Measurements from ENCODE around the gene CIAO3. TPM values are rescaled to one million over a fixed set of nuclear protein-coding genes. Genes with fewer than 3 reads are reported as not detected.
"Not testable (repeated sequence)": the region's sequence is repeated elsewhere in the genome, so short reads cannot be mapped to it uniquely, and the experiment has no call there.

Gene CIAO3
- total RNA-seq, 4 donors from 2014 or later = 73.4 to 164 (median 117) TPM

DNA sequence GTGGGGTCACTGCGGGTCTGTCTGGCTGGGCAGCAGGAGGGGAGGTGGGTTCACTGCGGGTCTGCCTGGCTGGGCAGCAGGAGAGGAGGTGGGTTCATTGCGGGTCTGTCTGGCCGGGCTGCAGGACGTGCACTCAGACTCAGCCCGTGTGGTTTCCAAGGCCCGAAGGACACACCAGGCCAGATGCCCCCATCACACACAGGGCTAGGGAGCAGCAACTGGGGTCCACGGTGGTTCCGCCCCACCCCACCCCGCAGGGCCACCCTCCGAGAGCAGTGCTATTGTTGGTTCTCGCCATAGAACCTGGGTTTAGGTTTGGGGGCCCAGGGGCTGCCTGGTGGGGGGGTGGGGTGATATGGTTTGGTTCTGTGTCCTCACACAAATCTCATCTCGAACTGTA, 5.8 kb upstream of the CIAO3 start:
- DNase-seq = no peak
- no peaks in the 10 kb centered on the region for H3K36me3 ChIP-seq

DNA sequence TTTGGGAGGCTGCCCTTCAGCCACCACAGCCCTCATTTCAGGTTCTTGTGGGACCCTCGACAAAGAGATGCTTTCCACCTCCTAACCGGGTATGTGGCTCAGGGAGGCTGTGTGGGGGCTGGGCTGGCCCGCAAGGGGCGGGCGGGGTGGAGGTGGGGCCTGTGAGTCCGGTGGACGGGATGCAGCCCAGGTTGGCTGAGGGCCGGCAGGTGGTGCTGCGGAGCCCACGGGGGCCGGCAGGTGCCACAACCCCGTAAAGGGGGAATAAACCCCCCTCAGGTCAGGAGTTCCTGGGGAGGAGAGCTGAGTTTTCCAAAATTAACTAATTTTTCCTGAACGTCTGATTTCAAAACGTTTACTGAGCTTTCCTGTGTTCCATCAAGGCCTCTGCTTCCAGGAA, 4.9 kb upstream of the CIAO3 start:
- H3K9me3 ChIP-seq = no peaks in the 10 kb centered on the region
- H3K27me3 ChIP-seq = no peaks in the 10 kb centered on the region
- no peak for DNase-seq
- no peak overlapping the region for H3K27ac ChIP-seq
- H3K4me1 ChIP-seq = peaks cover 0 to 5% (median 3%) of the 10 kb centered on the region in 4 donors
- TF ChIP-seq CTCF (IDR thresholded peaks at IDR 0.05) (peak in 3 of 6 experiments; percentile 14 to 41 (median 19)), POLR2A (IDR thresholded peaks at IDR 0.05) (no peak)
- no peak overlapping the region for H3K4me3 ChIP-seq
- H3K36me3 ChIP-seq = no peaks in the 10 kb centered on the region

More for the DNA sequence above, 5.8 kb upstream of the CIAO3 start:
- Histone ChIP-seq H3K9me3 (no peaks in the 10 kb centered on the region), H3K4me3 (no peak overlapping the region), H3K27me3 (no peaks in the 10 kb centered on the region), H3K4me1 (no peaks in the 10 kb centered on the region), H3K27ac (no peak overlapping the region)
- TF ChIP-seq CTCF (IDR thresholded peaks at IDR 0.05) (no peak), POLR2A (IDR thresholded peaks at IDR 0.05) (no peak)

DNA sequence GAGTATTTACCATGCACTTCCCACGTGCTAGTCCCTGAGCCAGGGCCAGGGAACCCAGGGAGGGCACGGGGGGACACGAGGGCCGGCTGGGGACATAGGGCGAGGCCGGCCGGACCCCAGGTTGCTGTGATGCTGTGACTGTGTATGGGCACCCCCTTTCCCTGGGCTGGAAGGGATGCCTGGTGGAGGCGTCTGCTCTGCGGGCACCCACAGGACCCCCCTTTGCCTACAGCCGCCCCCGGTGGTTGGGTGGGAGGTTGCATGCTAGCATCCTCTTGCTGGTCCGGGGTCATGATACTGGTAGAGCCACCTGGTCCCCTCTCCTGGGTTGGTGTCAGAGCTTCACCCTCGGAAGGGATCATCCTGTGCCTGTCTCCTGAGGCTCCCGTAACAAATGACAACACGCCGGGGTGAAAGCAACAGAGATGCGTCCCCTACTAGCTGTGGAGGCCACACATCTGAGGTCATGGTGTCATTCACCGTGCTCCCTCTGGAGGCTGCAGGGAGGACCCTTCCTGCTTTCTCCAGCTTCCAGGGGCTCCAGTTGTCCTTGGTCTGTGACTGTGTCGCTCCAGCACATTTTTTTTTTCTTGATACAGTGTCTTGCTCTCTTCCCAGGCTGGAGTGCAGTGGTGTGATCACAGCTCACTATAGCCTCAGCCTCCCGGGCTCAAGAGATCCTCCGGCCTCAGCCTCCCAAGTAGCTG, 3.1 kb upstream of the CIAO3 start:
- Histone ChIP-seq H3K36me3 (no peaks in the 10 kb centered on the region), H3K27ac (no peak overlapping the region), H3K9me3 (no peaks in the 10 kb centered on the region), H3K4me1 (peaks cover 0 to 16% (median 9%) of the 10 kb centered on the region in 4 donors), H3K27me3 (no peaks in the 10 kb centered on the region), H3K4me3 (no peak overlapping the region)
- TF ChIP-seq POLR2A (IDR thresholded peaks at IDR 0.05) (no peak), CTCF (IDR thresholded peaks at IDR 0.05) (no peak)
- no peak for DNase-seq

DNA sequence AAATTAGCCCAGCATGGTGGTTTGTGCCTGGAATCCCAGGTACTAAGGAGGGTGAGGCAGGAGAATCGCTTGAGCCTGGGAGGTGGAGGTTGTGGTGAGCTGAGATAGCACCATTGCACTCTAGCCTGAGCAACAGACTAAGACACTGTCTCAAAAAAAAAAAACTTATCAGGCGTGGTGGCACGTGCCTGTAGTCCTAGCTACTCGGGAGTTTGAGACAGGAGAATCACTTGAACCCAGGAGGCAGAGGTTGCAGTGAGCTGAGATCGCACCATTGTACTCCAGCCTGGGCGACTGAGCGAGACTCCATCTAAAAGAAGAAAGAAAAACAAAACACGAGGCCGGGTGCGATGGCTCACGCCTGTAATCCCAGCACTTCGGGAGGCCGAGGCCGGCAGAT, 2.1 kb upstream of the CIAO3 start:
- peaks cover 0 to 16% (median 9%) of the 10 kb centered on the region in 4 donors for H3K4me1 ChIP-seq
- not testable (repeated sequence) for H3K27me3 ChIP-seq, H3K27ac ChIP-seq, DNase-seq, H3K4me3 ChIP-seq, H3K9me3 ChIP-seq, H3K36me3 ChIP-seq

GRCh38 chr16:741986-742629, 1.3 kb upstream of the CIAO3 start:
- H3K27ac ChIP-seq = no peak overlapping the region
- H3K27me3 ChIP-seq = no peaks in the 10 kb centered on the region
- TF ChIP-seq CTCF (IDR thresholded peaks at IDR 0.05) (no peak), POLR2A (IDR thresholded peaks at IDR 0.05) (no peak)
- peaks cover 0 to 16% (median 9%) of the 10 kb centered on the region in 4 donors for H3K4me1 ChIP-seq
- H3K4me3 ChIP-seq = no peak overlapping the region
- H3K9me3 ChIP-seq = no peaks in the 10 kb centered on the region
- peaks cover 0 to 15% (median 0%) of the 10 kb centered on the region in 3 donors for H3K36me3 ChIP-seq
- no peak for DNase-seq

DNA sequence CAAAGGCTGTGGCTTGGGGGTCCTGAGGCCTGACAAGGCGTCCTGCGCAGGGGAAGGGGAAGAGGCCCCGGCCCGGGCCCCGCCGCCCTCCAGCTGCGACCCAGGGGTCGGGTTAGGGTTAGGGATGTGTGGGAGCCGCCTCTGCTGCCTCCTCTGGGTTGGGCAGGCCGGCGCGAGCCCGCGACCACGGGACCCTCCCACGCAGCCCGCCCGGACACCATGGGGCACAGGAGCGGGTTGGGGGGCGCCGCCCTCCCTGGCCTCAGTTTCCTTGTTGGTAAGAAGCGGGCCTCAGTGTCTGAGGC, 386 bp downstream of the CIAO3 start:
- H3K27ac ChIP-seq = peak overlapping the region; percentile 36 to 90 (median 72)

More for the DNA sequence above, 386 bp downstream of the CIAO3 start:
- H3K36me3 ChIP-seq = peaks cover 0 to 32% (median 0%) of the 10 kb centered on the region in 3 donors
- TF ChIP-seq POLR2A (IDR thresholded peaks at IDR 0.05) (no peak), CTCF (IDR thresholded peaks at IDR 0.05) (no peak)
- H3K4me1 ChIP-seq = peaks cover 0 to 16% (median 9%) of the 10 kb centered on the region in 4 donors
- H3K9me3 ChIP-seq = no peaks in the 10 kb centered on the region
- H3K4me3 ChIP-seq = peak overlapping the region; percentile 66 to 95 (median 80)
- no peaks in the 10 kb centered on the region for H3K27me3 ChIP-seq
- DNase-seq = no peak
